ENCODE results near the gene PCMTD2.

The PCMTD2 gene

GRCh38 chr20:64261138-64261537 is 5.6 kb downstream of the PCMTD2 start:
- no peak for TF ChIP-seq CTCF (conservative IDR thresholded peaks at IDR 0.05; ENCODE audit: low read depth, low read length)
- no peak overlapping the region for H2AFZ ChIP-seq (ENCODE audit: low read depth)
- no peaks in the 10 kb centered on the region for H3K27me3 ChIP-seq (ENCODE audit: insufficient read depth, low read depth)
- no peaks in the 10 kb centered on the region; the same call in 1 of the 2 replicates for H3K36me3 ChIP-seq (ENCODE audit: insufficient read depth)
- no peaks in the 10 kb centered on the region for H4K20me1 ChIP-seq (ENCODE audit: insufficient read depth)
- H3K4me3 ChIP-seq (IDR thresholded peaks at IDR 0.05; ENCODE audit: insufficient read depth, low read depth, low read length): no peak overlapping the region
- H3K27ac ChIP-seq: no peak overlapping the region
- H3K4me1 ChIP-seq (ENCODE audit: low read depth, poor library complexity, severe bottlenecking): peaks cover 10% of the 10 kb centered on the region
- no peak overlapping the region for H3K4me2 ChIP-seq
- H3K79me2 ChIP-seq (ENCODE audit: insufficient read depth, low read depth): peaks cover 19% of the 10 kb centered on the region
- H3K9ac ChIP-seq: no peak overlapping the region

- Histone ChIP-seq H3K4me2 (no peak overlapping the region), H3K4me3 (IDR thresholded peaks at IDR 0.05; ENCODE audit: insufficient read depth, low read depth, low read length) (no peak overlapping the region), H2AFZ (ENCODE audit: low read depth) (no peak overlapping the region), H3K9ac (no peak overlapping the region), H3K36me3 (ENCODE audit: insufficient read depth) (no peaks in the 10 kb centered on the region; the same call in 1 of the 2 replicates), H4K20me1 (ENCODE audit: insufficient read depth) (no peaks in the 10 kb centered on the region), H3K27ac (no peak overlapping the region), H3K27me3 (ENCODE audit: insufficient read depth, low read depth) (no peaks in the 10 kb centered on the region), H3K79me2 (ENCODE audit: insufficient read depth, low read depth) (no peaks in the 10 kb centered on the region; the same call in 1 of the 2 replicates), H3K4me1 (ENCODE audit: low read depth, poor library complexity, severe bottlenecking) (no peaks in the 10 kb centered on the region)
- no peak for TF ChIP-seq CTCF (conservative IDR thresholded peaks at IDR 0.05; ENCODE audit: low read depth, low read length)
These were observed 8.5 kb downstream of the PCMTD2 start for GRCh38 chr20:64264091-64264490.

- Histone ChIP-seq H4K20me1 (ENCODE audit: insufficient read depth) (no peaks in the 10 kb centered on the region), H3K4me2 (no peak overlapping the region), H3K9ac (no peak overlapping the region), H3K79me2 (ENCODE audit: insufficient read depth, low read depth) (no peaks in the 10 kb centered on the region; the same call in 1 of the 2 replicates), H3K27me3 (ENCODE audit: insufficient read depth, low read depth) (no peaks in the 10 kb centered on the region), H2AFZ (ENCODE audit: low read depth) (no peak overlapping the region), H3K4me3 (IDR thresholded peaks at IDR 0.05; ENCODE audit: insufficient read depth, low read depth, low read length) (no peak overlapping the region), H3K27ac (no peak overlapping the region), H3K36me3 (ENCODE audit: insufficient read depth) (no peaks in the 10 kb centered on the region; the same call in 1 of the 2 replicates), H3K4me1 (ENCODE audit: low read depth, poor library complexity, severe bottlenecking) (no peaks in the 10 kb centered on the region)
- no peak for TF ChIP-seq CTCF (conservative IDR thresholded peaks at IDR 0.05; ENCODE audit: low read depth, low read length)
These were observed 9.7 kb downstream of the PCMTD2 start for GRCh38 chr20:64265201-64265600.

GRCh38 chr20:64266988-64267387 is 11.4 kb downstream of the PCMTD2 start:
- H4K20me1 ChIP-seq (ENCODE audit: insufficient read depth): no peaks in the 10 kb centered on the region
- TF ChIP-seq CTCF (conservative IDR thresholded peaks at IDR 0.05; ENCODE audit: low read depth, low read length): no peak
- H3K9ac ChIP-seq: no peak overlapping the region
- H3K27me3 ChIP-seq (ENCODE audit: insufficient read depth, low read depth): no peaks in the 10 kb centered on the region
- no peaks in the 10 kb centered on the region for H3K4me1 ChIP-seq (ENCODE audit: low read depth, poor library complexity, severe bottlenecking)
- H3K4me2 ChIP-seq: no peak overlapping the region
- H3K36me3 ChIP-seq (ENCODE audit: insufficient read depth): no peaks in the 10 kb centered on the region; the same call in 1 of the 2 replicates
- no peaks in the 10 kb centered on the region for H3K79me2 ChIP-seq (ENCODE audit: insufficient read depth, low read depth)
- no peak overlapping the region for H3K27ac ChIP-seq
- H2AFZ ChIP-seq (ENCODE audit: low read depth): no peak overlapping the region
- H3K4me3 ChIP-seq (IDR thresholded peaks at IDR 0.05; ENCODE audit: insufficient read depth, low read depth, low read length): no peak overlapping the region

Measured in KMS-11 (cell line).